CD4-positive, alpha-beta T cell treated with Interferon alpha-2 for 1 hour (primary cell): ENCODE measurements around the gene ING2.
"Not testable (repeated sequence)": the region's sequence is repeated elsewhere in the genome, so short reads cannot be mapped to it uniquely, and the experiment has no call there.

Experiments
- DNase-seq, 2 donors: peaks; one replicate each; pipeline ENCODE4 v3.0.0-alpha.2; 2020 to 2022

Gene ING2

GRCh38 chr4:183552274-183553146 lies 47.7 kb downstream of the ING2 start:
- no peak for DNase-seq

GRCh38 chr4:183553147-183553478 lies 48.3 kb downstream of the ING2 start:
- DNase-seq, result not testable (repeated sequence)

- no peak for DNase-seq
Observed at GRCh38 chr4:183553601-183554345, 48.9 kb downstream of the ING2 start.

GRCh38 chr4:183554346-183554686 lies 49.5 kb downstream of the ING2 start:
- no peak for DNase-seq

- no peak for DNase-seq
Observed at GRCh38 chr4:183554878-183555585, 50.2 kb downstream of the ING2 start.

GRCh38 chr4:183556947-183557346 lies 52.1 kb downstream of the ING2 start:
- no peak for DNase-seq

- no peak for DNase-seq
Observed at GRCh38 chr4:183557611-183558010, 52.8 kb downstream of the ING2 start.

GRCh38 chr4:183558873-183559272 lies 54.0 kb downstream of the ING2 start:
- DNase-seq, result no peak

- no peak for DNase-seq
Observed at GRCh38 chr4:183561905-183562304, 57.0 kb downstream of the ING2 start.
